Measurements from ENCODE around the gene SOX13.

- TF ChIP-seq REST (IDR thresholded peaks at IDR 0.05; ENCODE audit: low read depth) (no peak), EP300 (IDR thresholded peaks at IDR 0.05; ENCODE audit: borderline replicate concordance) (no peak), MAX (IDR thresholded peaks at IDR 0.05) (no peak), CEBPB (IDR thresholded peaks at IDR 0.05) (no peak)
Measured at GRCh38 chr1:204041803-204042505, 31.0 kb upstream of the SOX13 start.
